ENCODE results near the gene TMED9. TPM values are rescaled to one million over a fixed set of nuclear protein-coding genes. Genes with fewer than 3 reads are reported as not detected.

The TMED9 gene
- total and polyA plus RNA-seq, 10 of the 15 experiments (the other 5 are each of a cell fraction or from before 2014, with no cell fraction given), result 35.7 to 144 (median 105) TPM

DNA sequence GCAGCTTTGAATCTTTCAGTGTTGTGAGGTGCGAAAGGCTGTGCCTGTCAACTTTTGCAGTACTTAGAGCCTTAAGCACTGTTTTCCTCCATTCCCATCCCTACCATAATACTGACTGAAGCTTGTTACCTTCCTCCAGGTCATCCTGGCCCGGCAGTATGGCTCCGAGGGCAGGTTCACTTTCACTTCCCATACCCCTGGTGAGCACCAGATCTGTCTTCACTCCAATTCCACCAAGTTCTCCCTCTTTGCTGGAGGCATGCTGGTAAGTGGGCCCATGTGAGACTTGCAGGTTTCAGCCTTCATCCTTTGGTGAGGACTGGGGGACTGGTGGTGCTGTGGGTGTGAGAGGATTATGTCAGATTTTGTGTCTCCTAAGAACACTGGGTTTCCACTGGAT is 1.5 kb downstream of the TMED9 start:
- no peak overlapping the region for H3K27ac ChIP-seq (ENCODE audit: control insufficient read depth, insufficient read depth)
- intact Hi-C loops (cut with micrococcal nuclease; ENCODE audit: unreplicated experiment) (loop anchor here (2.0 to 10.0 kb wide), 3 partner anchors 77 to 289 kb away; partner anchors contain the start of genes DDX41, PRELID1 and RAB24), in situ Hi-C loops (cut with MboI) (no loop called here)
- peak overlapping the region; percentile 88 for H3K4me3 ChIP-seq
- peaks cover 14 to 30% of the 10 kb centered on the region in 2 experiments; a peak in 3 of 4 replicates for H3K36me3 ChIP-seq (ENCODE audit: control insufficient read depth in 2 of 2, insufficient read depth in 2 of 2, low read length in 1 of 2)
- peak overlapping the region; percentile 76 for H3K4me2 ChIP-seq (ENCODE audit: control insufficient read depth, insufficient read depth)
- no peak for TF ChIP-seq CBX3 (IDR thresholded peaks at IDR 0.05; ENCODE audit: borderline replicate concordance, low read depth)
- TF ChIP-seq POLR2A (IDR thresholded peaks at IDR 0.05; ENCODE audit: low read depth, low read length), result peak; percentile 57
- ChIA-PET RAD21 (ENCODE audit: unreplicated experiment) (interaction anchor here (1.1 to 1.2 kb wide), 2 partner anchors 83 to 92 kb away, joined by 3 to 5 read pairs; no protein-coding TSS in a partner anchor), POLR2A (interaction anchor here (0.7 to 1.3 kb wide), 7 partner anchors 9 to 926 kb away, joined by 3 to 7 read pairs (median 3); partner anchors contain the start of gene PDLIM7), SMC1A (ENCODE audit: uncharacterized antibody, unreplicated experiment) (no interaction called here), CTCF (interaction anchor here (0.8 to 1.7 kb wide), 3 partner anchors 84 to 204 kb away, joined by 4 read pairs; partner anchors contain the start of gene DOK3)
- H3K4me1 ChIP-seq (ENCODE audit: control insufficient read depth, insufficient read depth, low read length), result peaks cover 8% of the 10 kb centered on the region
- H3K27me3 ChIP-seq (replicated peaks in 1 of 2; ENCODE audit: control insufficient read depth in 2 of 2, insufficient read depth in 2 of 2, low read length in 1 of 2), result no peaks in the 10 kb centered on the region
- FAIRE-seq (no peak), ATAC-seq (no peak), DNase-seq (ENCODE audit: low read depth, low spot score) (no peak)
- no peaks in the 10 kb centered on the region for H4K20me1 ChIP-seq (ENCODE audit: control insufficient read depth, insufficient read depth)
- no peak overlapping the region for H2AFZ ChIP-seq (ENCODE audit: control insufficient read depth, low read depth, low read length)
- no TSS peak for BruUV-seq (replicated peaks)
- H3K79me2 ChIP-seq (ENCODE audit: control insufficient read depth, insufficient read depth, low read length), result peaks cover 21% of the 10 kb centered on the region
- WGBS (ENCODE audit: insufficient coverage, insufficient replicate concordance, low lambda C conversion rate, missing lambda C conversion rate), result 68% methylated on average over 3 of the region's 3 CpGs
- H3K9me3 ChIP-seq (replicated peaks; ENCODE audit: control insufficient read depth, insufficient read depth, low read length), result no peaks in the 10 kb centered on the region
- no peak overlapping the region; the same call in 1 of the 2 replicates for H3K9ac ChIP-seq (ENCODE audit: control insufficient read depth, insufficient read depth, low read length)

DNA sequence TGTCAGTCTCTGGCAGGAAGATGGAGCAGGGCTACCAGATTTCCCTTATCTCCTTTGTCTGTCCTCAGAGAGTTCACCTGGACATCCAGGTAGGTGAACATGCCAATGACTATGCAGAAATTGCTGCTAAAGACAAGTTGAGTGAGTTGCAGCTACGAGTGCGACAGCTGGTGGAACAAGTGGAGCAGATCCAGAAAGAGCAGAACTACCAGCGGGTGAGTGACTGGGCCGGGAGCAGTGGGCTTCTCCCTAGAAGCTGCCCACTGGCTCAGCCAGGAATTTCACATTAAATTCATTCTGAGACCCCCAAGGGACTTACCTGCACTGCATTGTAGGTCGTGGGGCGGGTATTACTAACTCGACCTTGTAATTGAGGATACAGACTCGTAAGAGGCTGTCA is 2.1 kb downstream of the TMED9 start:
- POLR2A ChIA-PET, result no interaction called here
- FAIRE-seq (no peak), DNase-seq (ENCODE audit: low read depth, low spot score) (no peak), ATAC-seq (no peak)
- H3K36me3 ChIP-seq (ENCODE audit: control insufficient read depth in 2 of 2, insufficient read depth in 2 of 2, low read length in 1 of 2), result peaks cover 14 to 30% of the 10 kb centered on the region in 2 experiments; a peak in 3 of 4 replicates
- no TSS peak for BruUV-seq (replicated peaks)
- CTCF ChIA-PET, result interaction anchor here (1.3 kb wide), 1 partner anchor 98 kb away, joined by 4 read pairs; no protein-coding TSS in a partner anchor
- SMC1A ChIA-PET (ENCODE audit: uncharacterized antibody, unreplicated experiment), result no interaction called here
- no peaks in the 10 kb centered on the region for H3K27me3 ChIP-seq (replicated peaks in 1 of 2; ENCODE audit: control insufficient read depth in 2 of 2, insufficient read depth in 2 of 2, low read length in 1 of 2)
- WGBS (ENCODE audit: insufficient coverage, insufficient replicate concordance, low lambda C conversion rate, missing lambda C conversion rate), result 95% methylated on average over 8 of the region's 8 CpGs
- in situ Hi-C loops (cut with MboI) (no loop called here), intact Hi-C loops (cut with micrococcal nuclease; ENCODE audit: unreplicated experiment) (loop anchor here (5.0 to 10.0 kb wide), 2 partner anchors 202 to 289 kb away; partner anchors contain the start of genes PRELID1 and RAB24)
- no peak overlapping the region for H3K9ac ChIP-seq (ENCODE audit: control insufficient read depth, insufficient read depth, low read length)
- no peaks in the 10 kb centered on the region for H4K20me1 ChIP-seq (ENCODE audit: control insufficient read depth, insufficient read depth)
- no peaks in the 10 kb centered on the region for H3K9me3 ChIP-seq (replicated peaks; ENCODE audit: control insufficient read depth, insufficient read depth, low read length)
- peaks cover 8% of the 10 kb centered on the region for H3K4me1 ChIP-seq (ENCODE audit: control insufficient read depth, insufficient read depth, low read length)
- peak overlapping the region; percentile 76 for H3K4me2 ChIP-seq (ENCODE audit: control insufficient read depth, insufficient read depth)
- peak overlapping the region; percentile 88; the same call in 1 of the 2 replicates for H3K4me3 ChIP-seq
- no peak overlapping the region for H2AFZ ChIP-seq (ENCODE audit: control insufficient read depth, low read depth, low read length)
- no peak overlapping the region for H3K27ac ChIP-seq (ENCODE audit: control insufficient read depth, insufficient read depth)
- H3K79me2 ChIP-seq (ENCODE audit: control insufficient read depth, insufficient read depth, low read length), result peaks cover 21% of the 10 kb centered on the region
- RAD21 ChIA-PET (ENCODE audit: unreplicated experiment), result no interaction called here
- TF ChIP-seq MEF2B (IDR thresholded peaks at IDR 0.05; ENCODE audit: partially characterized antibody, poor library complexity, severe bottlenecking), result no peak
- TF ChIP-seq, protein P1, sequence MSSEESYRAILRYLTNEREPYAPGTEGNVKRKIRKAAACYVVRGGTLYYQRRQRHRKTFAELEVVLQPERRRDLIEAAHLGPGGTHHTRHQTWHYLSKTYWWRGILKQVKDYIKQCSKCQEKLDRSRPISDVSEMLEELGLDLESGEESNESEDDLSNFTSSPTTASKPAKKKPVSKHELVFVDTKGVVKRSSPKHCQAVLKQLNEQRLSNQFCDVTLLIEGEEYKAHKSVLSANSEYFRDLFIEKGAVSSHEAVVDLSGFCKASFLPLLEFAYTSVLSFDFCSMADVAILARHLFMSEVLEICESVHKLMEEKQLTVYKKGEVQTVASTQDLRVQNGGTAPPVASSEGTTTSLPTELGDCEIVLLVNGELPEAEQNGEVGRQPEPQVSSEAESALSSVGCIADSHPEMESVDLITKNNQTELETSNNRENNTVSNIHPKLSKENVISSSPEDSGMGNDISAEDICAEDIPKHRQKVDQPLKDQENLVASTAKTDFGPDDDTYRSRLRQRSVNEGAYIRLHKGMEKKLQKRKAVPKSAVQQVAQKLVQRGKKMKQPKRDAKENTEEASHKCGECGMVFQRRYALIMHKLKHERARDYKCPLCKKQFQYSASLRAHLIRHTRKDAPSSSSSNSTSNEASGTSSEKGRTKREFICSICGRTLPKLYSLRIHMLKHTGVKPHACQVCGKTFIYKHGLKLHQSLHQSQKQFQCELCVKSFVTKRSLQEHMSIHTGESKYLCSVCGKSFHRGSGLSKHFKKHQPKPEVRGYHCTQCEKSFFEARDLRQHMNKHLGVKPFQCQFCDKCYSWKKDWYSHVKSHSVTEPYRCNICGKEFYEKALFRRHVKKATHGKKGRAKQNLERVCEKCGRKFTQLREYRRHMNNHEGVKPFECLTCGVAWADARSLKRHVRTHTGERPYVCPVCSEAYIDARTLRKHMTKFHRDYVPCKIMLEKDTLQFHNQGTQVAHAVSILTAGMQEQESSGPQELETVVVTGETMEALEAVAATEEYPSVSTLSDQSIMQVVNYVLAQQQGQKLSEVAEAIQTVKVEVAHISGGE (CRISPR knock-in tag; IDR thresholded peaks at IDR 0.05), result no peak
- TF ChIP-seq YBX1 (IDR thresholded peaks at IDR 0.05), result no peak
- TF ChIP-seq STAT1 (conservative IDR thresholded peaks at IDR 0.05), result no peak
- TF ChIP-seq NRF1 (conservative IDR thresholded peaks at IDR 0.05; ENCODE audit: low read depth, low read length), result no peak
- TF ChIP-seq MEF2A (IDR thresholded peaks at IDR 0.05; ENCODE audit: insufficient read depth, low read depth, low read length), result no peak
- TF ChIP-seq, protein P2, sequence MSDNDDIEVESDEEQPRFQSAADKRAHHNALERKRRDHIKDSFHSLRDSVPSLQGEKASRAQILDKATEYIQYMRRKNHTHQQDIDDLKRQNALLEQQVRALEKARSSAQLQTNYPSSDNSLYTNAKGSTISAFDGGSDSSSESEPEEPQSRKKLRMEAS (IDR thresholded peaks at IDR 0.05; ENCODE audit: low read depth, low read length), result no peak
- TF ChIP-seq NFYA (IDR thresholded peaks at IDR 0.05; ENCODE audit: borderline replicate concordance, low read depth, low read length), result no peak
- TF ChIP-seq, protein P3, sequence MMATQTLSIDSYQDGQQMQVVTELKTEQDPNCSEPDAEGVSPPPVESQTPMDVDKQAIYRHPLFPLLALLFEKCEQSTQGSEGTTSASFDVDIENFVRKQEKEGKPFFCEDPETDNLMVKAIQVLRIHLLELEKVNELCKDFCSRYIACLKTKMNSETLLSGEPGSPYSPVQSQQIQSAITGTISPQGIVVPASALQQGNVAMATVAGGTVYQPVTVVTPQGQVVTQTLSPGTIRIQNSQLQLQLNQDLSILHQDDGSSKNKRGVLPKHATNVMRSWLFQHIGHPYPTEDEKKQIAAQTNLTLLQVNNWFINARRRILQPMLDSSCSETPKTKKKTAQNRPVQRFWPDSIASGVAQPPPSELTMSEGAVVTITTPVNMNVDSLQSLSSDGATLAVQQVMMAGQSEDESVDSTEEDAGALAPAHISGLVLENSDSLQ (IDR thresholded peaks at IDR 0.05), result no peak
- TF ChIP-seq YY1 (IDR thresholded peaks at IDR 0.05; ENCODE audit: low read depth, low read length), result no peak
